HPDE6-E6E7 (cell line): ENCODE results near the gene NTN4.
"Not testable (repeated sequence)": the region's sequence is repeated elsewhere in the genome, so short reads cannot be mapped to it uniquely, and the experiment has no call there.

Experiments used
- DNase-seq: peaks from one replicate; pipeline ENCODE4 v3.0.0; 2011; ENCODE audit warnings: missing footprints; ENCODE audit errors: extremely low spot score

The NTN4 gene

DNA sequence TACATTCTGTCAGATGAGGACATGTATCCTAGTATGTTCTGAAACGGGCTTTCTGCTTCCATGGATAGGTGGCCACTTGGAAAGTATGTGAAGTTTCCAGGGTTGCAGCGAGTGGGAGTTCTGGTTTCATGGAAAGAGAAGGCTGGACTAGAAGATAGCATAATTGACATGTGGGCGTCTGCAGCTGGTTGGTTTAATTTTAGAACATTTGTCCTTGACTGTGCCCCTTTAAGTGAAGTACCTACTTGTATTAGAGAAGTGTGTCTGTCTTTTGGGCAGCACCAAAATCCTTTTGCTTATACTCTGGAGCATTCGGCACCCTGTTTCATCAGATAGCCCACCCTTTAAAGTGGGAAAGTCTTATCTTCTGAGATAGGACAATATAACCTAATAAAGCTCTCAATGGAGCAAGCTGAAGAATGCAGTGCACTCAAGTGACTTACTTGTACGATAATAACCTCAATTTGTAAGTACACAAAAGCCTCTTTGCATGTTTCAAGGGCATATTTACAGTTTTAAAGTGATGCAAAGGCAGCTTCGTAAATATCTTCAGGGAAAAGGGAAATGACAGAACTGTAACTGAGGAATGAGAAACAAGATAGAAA lies 35.2 kb downstream of the NTN4 start:
- DNase-seq, result no peak

DNA sequence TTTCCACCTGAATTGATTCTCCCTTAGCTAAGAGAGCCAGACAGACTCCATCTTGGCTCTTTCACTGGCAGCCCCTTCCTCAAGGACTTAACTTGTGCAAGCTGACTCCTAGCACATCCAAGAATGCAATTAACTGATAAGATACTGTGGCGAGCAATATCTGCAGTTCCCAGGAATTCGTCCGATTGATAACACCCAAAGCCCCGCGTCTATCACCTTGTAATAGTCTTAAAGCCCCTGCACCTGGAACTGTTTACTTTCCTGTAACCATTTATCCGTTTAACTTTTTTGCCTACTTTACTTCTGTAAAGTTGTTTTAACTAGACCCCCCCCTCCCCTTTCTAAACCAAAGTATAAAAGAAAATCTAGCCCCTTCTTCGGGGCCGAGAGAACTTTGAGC lies 44.5 kb downstream of the NTN4 start:
- not testable (repeated sequence) for DNase-seq

GRCh38 chr12:95742586-95742985 lies 48.0 kb downstream of the NTN4 start:
- DNase-seq, result no peak

- DNase-seq, result no peak
Observed at GRCh38 chr12:95741635-95742034, 48.9 kb downstream of the NTN4 start.

DNA sequence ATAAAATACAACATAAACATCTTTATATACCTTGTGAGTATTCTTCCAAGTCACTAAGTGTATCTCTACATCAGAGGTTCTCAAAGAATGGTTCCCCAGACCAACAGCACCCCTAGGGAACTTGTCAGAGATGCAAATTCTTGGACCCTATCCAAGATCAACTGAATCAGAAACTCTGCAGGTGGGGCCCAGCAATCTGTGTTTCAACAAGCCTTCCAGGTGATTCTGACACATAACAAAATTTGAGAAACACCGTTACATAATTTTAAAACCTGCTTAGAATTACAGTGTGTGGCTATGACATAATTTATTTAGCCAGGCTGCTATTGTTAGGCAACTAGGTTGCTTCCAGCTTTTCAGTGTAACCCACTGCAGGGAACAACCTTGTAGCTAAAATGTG lies 49.8 kb downstream of the NTN4 start:
- DNase-seq, result no peak

GRCh38 chr12:95739561-95740313 lies 50.8 kb downstream of the NTN4 start:
- DNase-seq, result no peak

DNA sequence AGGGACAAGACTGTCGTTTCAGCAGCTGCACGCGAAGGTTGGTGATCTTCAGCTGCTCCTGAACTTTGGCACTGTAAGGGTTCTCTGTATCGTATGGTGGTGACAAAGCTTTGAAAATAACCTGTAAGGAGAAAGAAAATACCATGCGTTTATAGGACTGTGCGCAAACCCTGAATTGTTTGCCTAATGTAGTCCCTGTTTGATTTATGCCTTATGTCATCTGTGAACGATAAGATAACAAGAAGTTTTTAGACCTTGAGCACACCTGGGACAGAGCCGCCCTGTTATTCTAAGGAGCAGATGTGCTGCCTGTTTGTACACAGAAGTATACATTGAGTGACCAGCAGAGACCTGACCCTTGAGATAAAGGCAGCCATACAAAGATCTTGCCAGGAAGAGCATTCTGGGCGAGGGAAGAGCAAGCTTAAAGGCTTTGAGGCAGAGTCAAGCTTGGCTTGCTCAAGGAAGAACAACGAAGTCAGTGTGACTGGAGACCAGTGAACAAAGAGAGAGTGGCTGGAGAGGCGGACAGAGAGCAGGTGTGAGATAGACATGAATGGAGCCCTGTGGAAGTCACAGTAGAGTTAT lies 52.4 kb downstream of the NTN4 start:
- DNase-seq, result no peak

GRCh38 chr12:95736631-95737030 lies 53.9 kb downstream of the NTN4 start:
- DNase-seq, result no peak

GRCh38 chr12:95735728-95736127 lies 54.8 kb downstream of the NTN4 start:
- not testable (repeated sequence) for DNase-seq

- DNase-seq, result no peak
Observed at GRCh38 chr12:95733141-95733825, 57.3 kb downstream of the NTN4 start.

GRCh38 chr12:95731519-95731958 lies 59.0 kb downstream of the NTN4 start:
- no peak for DNase-seq

DNA sequence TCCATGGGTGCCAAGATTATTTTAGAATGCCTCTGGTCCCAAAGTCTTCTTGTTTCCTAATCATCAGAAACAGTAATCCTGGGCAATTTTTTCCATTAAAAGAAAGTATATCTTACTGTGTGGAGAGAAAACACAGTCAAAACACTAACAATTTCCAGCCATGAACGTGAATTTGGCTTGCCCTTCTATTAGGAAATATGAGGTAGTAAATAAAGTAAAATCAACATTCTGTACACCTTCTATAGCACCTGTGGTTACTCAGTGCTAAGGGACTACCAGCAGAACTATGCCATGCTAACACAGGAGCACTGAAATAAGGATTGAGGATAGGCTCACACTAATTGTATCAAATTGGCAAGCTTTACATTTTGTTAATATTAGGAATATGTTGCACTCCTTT lies 60.1 kb downstream of the NTN4 start:
- DNase-seq, result no peak

GRCh38 chr12:95726903-95727302 lies 63.7 kb downstream of the NTN4 start:
- no peak for DNase-seq

DNA sequence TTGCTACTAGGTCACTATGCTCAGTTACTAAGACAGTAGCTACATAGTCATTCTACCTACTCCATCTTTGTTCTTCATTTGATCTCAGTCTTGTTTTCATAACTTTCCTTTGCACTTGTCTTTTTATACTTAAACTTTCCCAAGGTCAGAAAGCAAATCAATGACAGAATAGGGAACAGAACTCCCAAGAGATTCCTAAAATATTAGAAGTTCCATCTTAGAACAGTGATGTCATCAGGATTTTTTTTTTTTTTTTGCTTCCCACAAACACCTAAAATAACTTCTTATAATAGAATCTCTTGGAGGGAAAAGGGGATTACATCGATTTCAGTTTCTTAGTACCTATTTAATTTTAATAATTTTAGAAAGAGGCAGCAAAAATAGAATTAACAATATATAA lies 65.8 kb downstream of the NTN4 start:
- DNase-seq, result no peak

- DNase-seq, result no peak
Observed at GRCh38 chr12:95723693-95724384, 66.7 kb downstream of the NTN4 start.

DNA sequence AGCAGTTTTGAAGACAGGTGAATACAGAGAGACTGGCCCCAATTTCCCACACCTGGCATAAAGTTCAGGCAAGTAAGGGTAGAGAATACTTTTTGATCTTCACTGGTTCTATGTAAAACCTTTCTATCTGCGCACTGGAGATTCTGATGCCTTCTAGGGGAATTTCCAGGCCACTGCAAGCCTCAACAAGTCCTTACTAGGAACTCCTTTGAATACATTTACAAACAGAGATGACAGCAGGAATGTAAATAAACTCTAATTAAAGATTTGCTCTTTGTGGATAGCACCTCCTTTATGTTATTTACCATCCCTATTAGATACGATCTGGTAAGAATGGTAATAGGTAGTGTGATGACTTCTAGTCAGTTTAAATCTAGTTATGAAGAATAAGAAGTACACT lies 69.2 kb downstream of the NTN4 start:
- peak; percentile 31 for DNase-seq

- no peak for DNase-seq
Observed at GRCh38 chr12:95720146-95720545, 70.4 kb downstream of the NTN4 start.

- DNase-seq, result no peak
Observed at GRCh38 chr12:95718772-95719171, 71.8 kb downstream of the NTN4 start.

DNA sequence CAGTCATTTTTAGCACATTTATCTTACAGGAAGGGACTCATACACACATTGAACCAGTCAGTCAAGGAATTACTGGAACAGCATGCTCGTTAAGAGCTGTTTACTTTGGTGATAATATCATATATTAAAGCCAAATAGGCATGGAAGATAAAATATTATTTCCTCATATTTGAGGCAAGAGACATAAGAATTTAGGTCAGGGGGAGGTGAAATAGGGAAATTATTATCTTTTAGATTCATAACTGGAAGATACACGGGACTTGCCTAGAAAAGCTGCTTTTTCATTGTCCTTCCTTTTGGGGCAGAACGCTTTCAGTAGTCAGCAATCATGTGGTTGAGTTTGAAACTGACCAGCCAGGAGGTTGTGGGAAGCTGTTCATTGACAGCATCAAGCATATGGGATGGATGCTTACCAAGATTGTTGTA lies 72.5 kb downstream of the NTN4 start:
- DNase-seq, result no peak

DNA sequence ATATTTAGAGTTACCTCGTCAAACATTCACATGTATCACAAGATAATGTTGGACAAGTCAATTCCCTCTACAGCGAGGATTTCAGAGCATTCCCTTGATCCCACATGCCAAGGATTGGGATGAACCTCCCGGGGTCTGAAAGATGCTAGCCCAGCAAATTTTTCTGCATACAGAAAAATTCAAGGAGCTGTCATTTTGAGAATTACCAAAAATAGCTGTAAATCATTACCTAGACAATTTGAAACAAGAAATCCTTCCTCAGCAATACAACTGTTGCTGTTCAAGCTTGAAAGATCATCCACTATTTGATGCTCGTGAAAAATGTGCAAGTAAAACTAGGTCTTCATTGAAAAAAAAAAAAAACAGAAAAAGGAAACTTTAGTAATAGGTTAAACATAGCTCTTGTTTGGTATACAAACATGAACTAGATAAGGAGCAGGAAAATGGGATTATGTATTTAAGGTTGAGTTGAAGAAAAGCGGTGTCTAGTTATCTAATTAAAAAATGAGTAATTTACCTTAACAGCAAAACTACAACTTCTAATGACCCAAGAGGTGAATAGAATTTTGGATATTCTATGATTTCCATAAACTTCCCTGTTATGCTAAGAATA lies 73.1 kb downstream of the NTN4 start:
- DNase-seq, result no peak

- no peak for DNase-seq
Observed at GRCh38 chr12:95715177-95715576, 75.4 kb downstream of the NTN4 start.

- DNase-seq, result no peak
Observed at GRCh38 chr12:95712269-95712668, 78.3 kb downstream of the NTN4 start.
